HT1080 (cell line): ENCODE measurements around the gene ZNF132. TPM values are rescaled to one million over a fixed set of nuclear protein-coding genes. Genes with fewer than 3 reads are reported as not detected.
"Not testable (repeated sequence)": the region's sequence is repeated elsewhere in the genome, so short reads cannot be mapped to it uniquely, and the experiment has no call there.

Source experiments
- DNase-seq: peaks from one replicate; pipeline ENCODE4 v3.0.0-alpha.2; 2015; ENCODE audit warnings: low read depth
- total RNA-seq: library from RNA; depleted of rRNA; stranded (reverse); fragments of >200 nt; shearing (Covaris generic); gene quantifications from 2 replicates; pipeline ENCODE4 v1.2.3, GENCODE V29; 2014

Gene ZNF132
- total RNA-seq, 1 experiment from 2014 or later, result 4.3 TPM

DNA sequence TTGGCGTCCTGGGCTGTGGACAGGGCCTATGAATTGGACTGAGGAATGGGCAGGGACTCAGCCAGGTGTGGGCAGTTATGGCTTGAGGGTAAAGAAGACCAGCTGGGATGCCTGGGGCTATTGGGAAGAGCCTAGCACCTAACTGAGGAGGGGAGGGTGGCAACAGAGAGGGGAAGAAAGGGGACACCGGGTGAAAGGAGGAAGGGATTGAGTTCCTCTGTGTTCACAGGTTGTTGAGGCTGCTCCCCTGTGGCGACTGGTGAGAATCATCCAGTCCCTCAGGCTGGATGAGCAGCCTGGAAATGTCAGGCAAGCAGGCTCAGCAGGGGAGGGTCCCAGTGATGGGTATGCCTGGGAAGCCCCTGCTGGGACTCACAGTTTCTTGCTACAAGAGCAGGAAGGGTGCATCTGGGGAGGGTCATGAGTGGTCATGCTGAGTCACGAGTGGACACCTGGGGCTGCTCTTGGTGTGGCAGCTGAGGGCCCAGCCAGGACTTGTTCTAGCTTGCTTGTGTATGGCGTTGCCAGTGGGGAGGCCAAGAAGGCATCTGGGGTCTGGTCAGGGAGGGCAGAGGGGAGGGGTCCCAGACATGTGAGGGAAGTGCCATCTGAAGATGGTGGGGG lies 28.4 kb upstream of the ZNF132 start:
- no peak for DNase-seq

DNA sequence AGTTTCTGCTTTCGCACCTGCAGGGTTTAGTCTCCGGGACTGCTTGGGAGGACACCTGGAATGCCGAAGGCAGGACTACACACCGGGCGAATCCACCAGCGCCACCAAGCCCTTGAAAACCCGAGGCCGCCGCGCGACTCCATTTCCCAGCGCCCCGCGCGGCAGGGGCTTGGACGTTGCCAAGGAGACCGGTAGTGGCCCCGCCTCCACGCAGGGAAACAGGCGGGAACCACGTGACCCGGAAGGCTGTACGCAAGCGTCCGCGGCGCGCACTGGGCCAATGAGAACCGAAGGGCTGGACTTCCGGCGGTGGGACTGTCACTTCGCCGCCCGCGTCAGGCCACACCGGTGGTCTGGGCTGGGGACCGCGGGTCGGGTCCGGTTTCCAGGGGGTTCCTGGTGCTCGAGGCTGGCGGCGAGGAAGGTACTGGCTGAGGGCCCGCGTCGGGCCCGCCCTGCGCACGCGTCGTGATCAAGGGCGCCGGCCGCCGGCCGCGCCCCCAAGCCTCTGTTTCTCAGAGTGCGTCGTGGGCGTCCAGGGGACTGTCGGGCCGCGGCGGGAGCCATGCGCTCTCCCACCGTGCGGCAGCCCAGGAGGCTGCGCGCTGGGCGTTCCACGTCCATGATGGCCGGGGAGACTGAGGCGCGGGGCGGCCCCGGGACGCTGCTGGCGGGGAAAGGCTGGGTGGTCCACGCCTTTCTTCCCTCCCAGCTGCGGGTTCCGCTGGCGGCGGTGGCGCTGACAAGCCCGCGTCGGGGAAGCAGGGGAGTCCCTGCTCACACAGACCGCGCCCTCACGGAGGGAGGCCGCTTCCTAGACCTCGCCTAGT lies 27.0 kb upstream of the ZNF132 start, which contains the start of gene ZNF324:
TSS of gene ZNF324 (plus strand) at position 321 of the 830 bp plus-strand sequence. CDS start 2,106 bp downstream, outside the sequence.
- DNase-seq, result peak; percentile 93

DNA sequence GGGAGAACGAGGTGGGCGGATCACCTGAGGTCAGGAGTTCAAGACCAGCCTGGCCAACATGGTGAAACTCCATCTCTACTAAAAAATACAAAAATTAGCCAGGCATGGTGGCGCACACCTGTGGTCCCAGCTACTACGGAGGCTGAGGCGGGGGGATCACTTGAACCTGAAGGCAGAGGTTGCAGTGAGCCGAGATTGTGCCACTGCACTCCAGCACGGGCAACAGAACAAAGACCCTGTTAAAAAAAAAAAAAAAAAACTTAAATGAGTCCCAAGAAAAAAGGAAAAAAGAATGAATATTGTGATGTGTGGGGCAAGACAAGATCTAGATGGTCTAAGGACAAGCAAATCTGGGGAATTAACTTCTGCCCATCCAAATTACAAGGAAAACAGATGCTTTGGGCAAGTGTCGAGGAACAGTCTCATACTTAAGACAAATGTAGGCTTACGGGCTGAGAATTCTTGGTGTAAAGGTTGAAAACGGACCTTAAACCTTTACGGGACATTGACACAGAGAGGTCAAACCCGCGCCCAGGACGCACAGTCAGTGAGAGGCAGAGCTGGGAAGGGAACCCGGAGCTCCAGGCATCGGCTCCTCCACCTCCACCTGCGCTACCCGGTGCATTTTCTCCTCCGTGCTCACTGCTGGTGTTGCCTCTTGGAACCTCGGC lies 26.3 kb upstream of the ZNF132 start:
- no peak for DNase-seq

DNA sequence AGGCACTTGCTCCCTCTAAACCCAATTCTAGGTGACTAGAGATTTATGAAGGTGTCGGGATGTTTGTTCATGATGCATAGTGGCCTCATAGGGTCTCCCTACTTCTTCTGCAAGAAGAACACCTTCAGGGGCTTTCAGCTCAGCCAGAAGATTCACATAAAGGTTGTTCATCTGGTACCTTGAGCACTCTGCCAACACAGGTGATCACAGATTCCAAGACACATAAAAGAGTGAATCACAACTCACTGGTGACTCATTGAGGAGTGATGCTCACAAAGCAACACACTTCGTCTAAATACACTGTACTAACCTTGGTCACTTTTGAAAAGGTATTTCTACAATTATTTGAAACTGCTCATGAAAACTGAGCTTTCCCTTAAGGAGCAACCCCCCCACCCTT lies 20.1 kb upstream of the ZNF132 start:
- no peak for DNase-seq

DNA sequence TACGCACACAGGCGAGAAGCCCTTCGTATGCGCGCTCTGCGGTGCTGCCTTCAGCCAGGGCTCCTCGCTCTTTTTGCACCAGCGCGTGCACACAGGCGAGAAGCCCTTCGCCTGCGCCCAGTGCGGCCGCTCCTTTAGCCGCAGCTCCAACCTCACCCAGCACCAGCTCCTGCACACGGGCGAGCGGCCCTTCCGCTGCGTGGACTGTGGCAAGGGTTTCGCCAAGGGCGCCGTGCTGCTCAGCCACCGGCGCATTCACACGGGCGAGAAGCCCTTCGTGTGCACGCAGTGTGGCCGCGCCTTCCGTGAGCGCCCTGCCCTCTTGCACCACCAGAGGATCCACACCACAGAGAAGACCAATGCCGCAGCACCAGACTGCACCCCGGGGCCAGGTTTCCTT lies 16.2 kb upstream of the ZNF132 start:
- no peak for DNase-seq

DNA sequence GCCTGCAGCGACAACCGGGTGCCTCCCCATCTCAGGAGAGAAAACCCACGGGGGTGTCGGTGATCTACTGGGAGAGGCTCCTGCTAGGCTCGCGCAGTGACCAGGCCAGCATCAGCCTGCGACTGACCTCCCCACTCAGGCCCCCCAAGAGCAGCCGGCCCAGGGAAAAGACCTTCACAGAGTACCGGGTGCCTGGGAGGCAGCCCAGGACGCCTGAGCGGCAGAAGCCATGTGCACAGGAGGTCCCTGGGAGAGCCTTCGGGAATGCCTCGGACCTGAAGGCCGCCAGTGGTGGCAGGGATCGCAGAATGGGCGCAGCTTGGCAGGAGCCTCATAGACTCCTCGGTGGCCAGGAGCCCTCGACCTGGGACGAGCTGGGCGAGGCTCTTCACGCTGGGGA lies 15.4 kb upstream of the ZNF132 start:
- DNase-seq, result no peak

DNA sequence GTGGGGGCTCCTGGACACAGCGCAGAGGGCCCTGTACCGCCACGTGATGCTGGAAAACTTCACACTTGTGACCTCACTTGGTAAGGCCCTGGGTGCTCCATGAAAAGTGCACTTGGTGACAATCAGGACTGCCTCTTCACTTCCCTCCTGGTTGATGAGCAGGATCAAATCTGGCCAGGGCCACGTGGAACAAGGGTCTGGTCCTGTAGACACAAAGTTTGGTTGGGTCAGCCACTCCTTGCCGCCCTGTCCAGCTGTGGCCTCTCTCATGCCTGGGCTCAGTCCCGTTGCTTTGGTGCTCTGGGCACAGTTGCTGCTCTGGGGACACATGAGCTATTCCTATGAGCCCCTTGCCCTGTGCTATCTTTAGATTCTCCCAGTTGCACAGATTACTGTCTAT lies 13.8 kb upstream of the ZNF132 start:
- DNase-seq, result no peak

DNA sequence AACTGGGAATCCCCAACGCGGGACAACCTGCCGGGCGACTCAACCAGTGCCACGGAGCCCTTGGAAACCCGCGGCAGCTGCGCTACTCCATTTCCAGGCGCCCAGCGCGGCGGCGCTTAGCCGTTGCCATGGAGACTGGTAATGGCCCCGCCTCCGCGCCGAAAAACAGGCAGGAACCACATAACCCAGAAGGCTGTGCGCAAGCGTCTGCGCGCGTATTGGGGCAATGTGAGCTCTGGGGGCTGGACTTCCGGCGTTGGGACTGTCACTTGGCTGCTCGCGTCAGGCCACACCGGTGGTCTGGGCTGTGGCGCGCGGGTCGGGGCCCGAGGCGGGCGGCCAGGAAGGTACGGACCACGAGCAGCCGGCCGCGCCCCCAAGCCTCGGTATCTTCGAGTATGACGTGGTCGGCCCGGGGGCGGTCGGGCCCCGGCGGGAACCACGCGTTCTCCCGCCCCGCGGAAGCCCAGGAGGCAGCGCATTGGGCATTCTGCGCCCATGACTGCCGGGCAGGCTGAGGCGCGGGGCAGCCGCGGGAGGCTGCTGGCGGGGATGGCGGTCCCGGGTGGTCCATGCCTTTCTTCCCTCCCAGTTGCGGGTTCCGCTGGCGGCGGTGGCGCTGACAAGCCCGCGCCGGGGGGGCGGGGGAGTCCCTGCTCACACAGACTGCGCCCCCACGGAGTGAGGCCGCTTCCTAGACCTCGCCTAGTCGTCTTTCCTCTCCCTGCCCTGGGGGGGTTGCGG lies 11.6 kb upstream of the ZNF132 start, which contains the start of gene ZNF324B:
TSS of gene ZNF324B (plus strand) at position 265 of the 744 bp plus-strand sequence. CDS start 2,080 bp downstream, outside the sequence.
- peak; percentile 94 for DNase-seq

DNA sequence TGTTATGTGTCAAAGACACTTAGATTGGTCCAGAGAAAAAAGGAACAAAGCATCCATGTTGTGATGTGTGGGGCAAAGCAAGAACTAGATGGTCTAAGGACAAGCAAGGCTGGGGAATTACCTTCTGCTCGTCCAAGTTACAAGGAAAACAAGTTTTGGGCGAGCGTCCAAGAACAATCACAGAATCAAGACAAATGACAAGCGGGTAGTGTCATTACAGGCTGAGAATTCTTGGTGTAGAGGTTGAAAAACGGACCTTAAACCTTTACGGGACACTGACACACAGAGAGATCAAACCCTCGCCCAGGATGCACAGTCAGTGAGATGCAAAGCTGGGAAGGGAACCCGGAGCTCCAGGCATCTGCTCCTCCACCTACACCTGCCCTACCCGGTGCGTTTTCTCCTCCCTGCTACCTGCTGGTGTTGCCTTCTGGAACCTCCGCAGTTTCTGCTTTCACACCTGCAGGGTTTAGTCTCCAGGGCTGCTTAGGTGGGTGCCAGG lies 11.0 kb upstream of the ZNF132 start:
- DNase-seq, result no peak

DNA sequence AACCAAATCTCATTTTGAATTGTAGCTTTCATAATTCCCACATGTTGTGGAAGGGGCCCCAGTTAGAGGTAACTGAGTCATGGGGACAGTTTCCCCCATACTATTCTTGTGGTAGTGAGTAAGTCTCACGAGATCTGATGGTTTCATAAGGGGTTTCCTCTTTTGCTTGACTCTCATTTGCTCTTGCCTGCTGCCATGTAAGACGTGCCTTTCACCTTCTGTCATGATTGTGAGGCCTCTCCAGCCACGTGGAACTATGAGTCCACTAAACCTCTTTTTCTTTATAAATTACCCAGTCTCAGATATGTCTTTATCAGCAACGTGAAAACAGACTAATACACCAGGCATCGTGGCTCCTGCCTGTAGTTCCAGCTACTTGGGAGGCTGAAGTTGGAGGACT lies 10.0 kb upstream of the ZNF132 start:
- not testable (repeated sequence) for DNase-seq

DNA sequence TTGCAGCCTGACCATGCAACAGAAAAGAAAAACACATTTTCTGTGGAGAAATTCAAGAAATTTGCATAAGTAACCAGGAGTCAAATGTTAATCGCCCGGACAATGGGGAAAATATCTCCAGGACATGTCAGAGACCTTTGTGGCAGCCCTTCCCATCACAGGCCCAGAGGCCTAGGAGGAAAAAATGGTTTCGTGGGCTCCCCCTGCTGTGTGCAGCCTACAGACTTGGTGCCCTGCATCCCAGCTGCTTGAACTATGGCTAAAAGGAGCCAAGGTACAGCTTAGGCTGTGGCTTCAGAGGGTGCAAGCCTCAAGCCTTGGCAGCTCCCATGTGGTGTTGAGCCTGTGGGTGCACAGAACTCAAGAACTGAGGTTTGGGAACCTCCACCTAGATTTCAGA lies 8.9 kb upstream of the ZNF132 start:
- DNase-seq, result not testable (repeated sequence)

DNA sequence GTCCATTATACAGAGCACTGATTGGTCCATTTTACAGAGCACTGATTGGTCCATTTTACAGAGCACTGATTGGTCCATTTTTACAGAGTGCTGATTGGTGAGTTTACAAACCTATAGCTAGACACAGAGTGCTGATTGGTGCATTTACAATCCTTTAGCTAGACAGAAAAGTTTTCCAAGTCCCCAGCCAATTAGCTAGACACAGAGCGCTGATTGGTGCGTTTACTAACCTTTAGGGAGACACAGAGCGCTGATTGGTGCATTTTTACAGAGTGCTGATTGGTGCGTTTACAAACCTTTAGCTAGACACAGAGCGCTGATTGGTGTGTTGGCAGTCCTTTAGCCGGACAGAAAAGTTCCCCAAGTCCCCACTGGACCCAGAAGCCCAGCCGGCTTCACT lies 3.0 kb upstream of the ZNF132 start:
- peak; percentile 15 for DNase-seq

DNA sequence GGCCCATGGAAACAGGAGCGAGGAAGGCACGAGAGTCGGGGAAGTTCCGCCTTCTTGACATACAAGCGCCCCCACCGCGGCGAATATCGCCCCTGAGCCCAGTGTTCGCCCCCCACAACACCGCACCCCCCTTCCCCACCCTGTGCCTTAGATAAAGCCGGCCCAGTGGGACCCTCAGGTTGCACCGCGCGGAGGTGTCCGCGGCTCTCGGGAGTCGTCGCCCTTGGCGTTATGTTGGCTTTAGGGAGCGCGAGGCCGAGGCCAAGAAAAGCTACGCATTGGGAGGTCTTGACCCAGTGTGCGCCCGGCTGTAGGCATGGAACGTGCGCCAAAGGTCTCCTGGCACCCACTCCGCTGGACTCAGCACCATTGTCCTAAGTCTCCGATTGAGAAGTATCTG lies 603 bp upstream of the ZNF132 start:
- DNase-seq, result no peak

DNA sequence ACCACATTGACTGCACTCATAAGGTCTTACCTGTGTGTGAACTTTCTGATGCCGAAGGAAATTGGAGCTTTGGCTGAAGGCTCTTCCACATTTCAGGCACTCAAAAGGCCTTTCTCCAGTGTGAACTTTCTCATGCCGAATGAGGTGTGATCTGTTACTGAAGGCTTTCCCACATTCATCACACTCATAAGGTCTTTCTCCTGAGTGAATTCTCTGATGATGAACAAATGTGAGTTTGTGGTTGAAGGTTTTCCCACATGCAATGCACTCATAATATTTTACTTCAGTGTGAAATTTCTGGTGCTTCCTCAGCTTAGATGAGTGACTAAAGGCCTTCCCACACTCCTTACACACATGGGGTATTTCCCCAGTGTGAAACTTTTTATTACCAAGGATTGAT lies 5.7 kb downstream of the ZNF132 start:
- DNase-seq, result no peak

DNA sequence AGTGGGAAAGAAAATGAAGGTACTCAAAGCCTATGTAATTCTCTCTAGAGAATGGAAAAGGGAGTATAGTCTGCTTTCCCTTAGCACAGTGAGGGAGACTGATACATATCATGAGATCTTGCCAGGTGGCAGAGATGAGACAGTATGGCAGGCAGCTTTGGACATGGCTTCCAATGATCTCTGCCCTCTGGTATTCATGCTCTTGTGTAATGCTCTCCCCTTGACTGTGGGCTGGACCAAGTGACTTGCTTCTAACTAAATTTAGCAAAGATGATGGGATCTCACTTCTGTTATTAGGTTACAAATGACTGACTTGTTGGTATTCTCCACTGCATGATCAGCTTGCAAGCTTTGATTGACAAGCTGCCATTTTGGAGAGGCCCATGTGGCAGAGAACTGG lies 10.2 kb downstream of the ZNF132 start:
- no peak for DNase-seq

DNA sequence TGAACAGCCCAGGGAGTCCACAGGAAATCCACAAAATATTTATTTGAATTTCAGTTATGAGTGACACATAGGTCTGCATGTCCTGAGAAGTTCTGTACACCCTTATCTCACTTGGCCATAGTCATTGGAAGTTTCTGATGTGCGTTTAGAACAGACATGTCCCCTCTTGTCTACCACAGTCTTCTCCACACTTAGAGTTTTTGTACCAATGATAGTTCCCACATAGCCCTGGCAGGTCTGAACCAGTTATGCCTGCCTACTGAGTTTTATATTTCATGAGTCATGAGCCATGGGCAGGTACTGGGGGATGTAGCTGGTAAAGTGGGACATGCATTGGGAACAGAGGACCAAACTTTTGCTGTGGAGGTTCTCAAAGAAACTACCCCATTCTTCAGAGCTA lies 11.3 kb downstream of the ZNF132 start:
- DNase-seq, result no peak

DNA sequence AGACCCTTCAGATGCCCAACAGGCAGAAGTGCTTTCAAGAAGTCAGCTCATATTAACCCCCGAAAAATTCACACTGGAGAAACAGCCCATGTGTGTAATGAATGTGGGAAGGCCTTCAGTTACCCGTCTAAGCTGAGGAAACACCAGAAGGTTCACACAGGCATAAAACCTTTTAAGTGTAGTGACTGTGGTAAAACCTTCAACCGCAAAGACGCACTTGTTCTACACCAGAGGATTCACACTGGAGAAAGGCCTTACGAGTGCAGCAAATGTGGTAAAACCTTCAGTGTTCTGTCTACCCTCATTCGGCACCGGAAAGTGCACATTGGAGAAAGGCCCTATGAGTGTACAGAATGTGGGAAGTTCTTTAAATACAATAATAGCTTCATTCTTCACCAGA lies 22.9 kb downstream of the ZNF132 start:
- DNase-seq, result no peak

DNA sequence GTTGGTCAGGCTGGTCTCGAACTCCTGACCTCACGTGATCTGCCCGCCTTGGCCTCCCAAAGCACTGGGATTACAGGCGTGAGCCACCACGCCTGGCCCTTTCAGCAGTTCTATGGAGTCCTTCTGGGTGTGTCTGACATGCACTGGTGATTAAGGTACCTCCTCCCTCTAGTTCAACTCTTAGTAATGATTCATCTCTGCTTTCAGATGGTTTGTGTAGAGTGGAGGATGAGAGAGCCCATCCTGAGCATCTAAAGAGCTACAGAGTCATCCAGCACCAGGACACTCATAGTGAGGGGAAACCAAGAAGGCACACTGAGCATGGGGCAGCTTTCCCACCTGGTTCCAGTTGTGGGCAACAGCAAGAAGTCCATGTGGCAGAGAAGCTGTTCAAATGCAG lies 23.3 kb downstream of the ZNF132 start:
- DNase-seq, result no peak

DNA sequence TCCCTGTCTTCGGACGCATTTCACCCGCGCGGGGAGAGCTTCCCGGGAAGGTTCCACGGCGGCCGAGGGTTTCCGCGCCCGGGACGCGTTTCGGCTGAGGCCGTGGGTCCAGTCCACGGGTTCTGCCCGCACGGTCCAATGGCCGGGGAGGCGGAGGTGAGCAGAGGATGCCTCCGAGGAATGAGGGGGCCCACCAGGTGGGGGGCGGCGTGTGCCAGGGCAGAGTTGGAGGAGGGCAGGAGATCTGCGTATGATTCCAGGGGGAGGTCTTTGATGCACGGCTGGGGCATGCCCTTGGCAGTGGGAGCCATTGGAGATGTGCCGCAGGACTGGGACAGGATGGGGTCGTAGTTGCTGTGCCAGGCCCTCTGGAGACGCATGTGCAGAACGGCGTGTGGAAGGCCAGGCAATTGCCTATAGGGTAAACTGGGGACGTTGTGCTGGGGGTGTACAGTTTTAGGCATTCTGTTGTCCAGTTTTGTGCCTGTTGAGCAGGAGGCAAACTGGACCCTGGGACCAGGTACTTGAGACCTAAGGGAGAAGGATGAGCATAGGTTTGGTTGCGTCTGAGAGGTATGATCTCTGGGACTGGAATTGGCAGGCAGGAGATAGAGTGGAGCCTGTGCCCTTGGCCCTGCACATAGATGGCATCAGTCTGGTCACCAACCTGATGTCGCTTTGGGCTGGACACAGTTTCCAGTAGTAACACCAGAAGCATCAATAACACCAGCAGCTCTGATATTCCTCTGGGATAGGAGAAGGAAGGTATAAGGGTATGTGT lies 30.8 kb downstream of the ZNF132 start:
- DNase-seq, result peak; percentile 48
